Ovary (tissue), 1 donor: ENCODE measurements around the gene GJA4.

Experiments used
- EP300 ChIP-seq: sonication (generic); formaldehyde crosslinking; IDR thresholded peaks from one replicate; pipeline ENCODE4 v1.6.1; 2017; ENCODE audit warnings: antibody characterized with exemption
- POLR2A ChIP-seq: fragments of 450-650 bp; IDR thresholded peaks from one replicate; pipeline ENCODE4 v1.6.1; 2017; ENCODE audit warnings: antibody characterized with exemption, mild to moderate bottlenecking, moderate library complexity

GRCh38 chr1:34825455-34826091 lies 32.8 kb downstream of the GJA4 start:
- TF ChIP-seq EP300 (no peak), POLR2A (no peak)
